HUES48 (cell line): ENCODE data around the gene TXNRD1.

Experiments used
- H3K27ac ChIP-seq: one replicate; pipeline ENCODE4 v1.7.0; 2013; ENCODE audit warnings: low read depth, low read length, inconsistent platforms
- H3K27me3 ChIP-seq: 2 replicates; pipeline ENCODE4 v1.6.1; 2013; ENCODE audit warnings: mild to moderate bottlenecking, low read length; ENCODE audit not compliant: control insufficient read depth, insufficient read depth
- H3K36me3 ChIP-seq: 2 replicates; pipeline ENCODE4 v1.6.1; 2013; ENCODE audit warnings: low read length; ENCODE audit not compliant: control insufficient read depth, insufficient read depth
- H3K4me1 ChIP-seq: 2 replicates; pipeline ENCODE4 v1.6.1; 2013; ENCODE audit warnings: mild to moderate bottlenecking, low read length; ENCODE audit not compliant: control insufficient read depth, insufficient read depth
- H3K4me3 ChIP-seq: 2 replicates; pipeline ENCODE4 v1.5.1; 2013; ENCODE audit warnings: mild to moderate bottlenecking, low read depth, low read length
- H3K9ac ChIP-seq: 2 replicates; pipeline ENCODE4 v1.6.1; 2013; ENCODE audit warnings: mild to moderate bottlenecking, low read depth, low read length, moderate library complexity
- H3K9me3 ChIP-seq: 2 replicates; pipeline ENCODE4 v1.6.1; 2013; ENCODE audit warnings: low read length; ENCODE audit not compliant: control insufficient read depth, insufficient read depth

The TXNRD1 gene

DNA sequence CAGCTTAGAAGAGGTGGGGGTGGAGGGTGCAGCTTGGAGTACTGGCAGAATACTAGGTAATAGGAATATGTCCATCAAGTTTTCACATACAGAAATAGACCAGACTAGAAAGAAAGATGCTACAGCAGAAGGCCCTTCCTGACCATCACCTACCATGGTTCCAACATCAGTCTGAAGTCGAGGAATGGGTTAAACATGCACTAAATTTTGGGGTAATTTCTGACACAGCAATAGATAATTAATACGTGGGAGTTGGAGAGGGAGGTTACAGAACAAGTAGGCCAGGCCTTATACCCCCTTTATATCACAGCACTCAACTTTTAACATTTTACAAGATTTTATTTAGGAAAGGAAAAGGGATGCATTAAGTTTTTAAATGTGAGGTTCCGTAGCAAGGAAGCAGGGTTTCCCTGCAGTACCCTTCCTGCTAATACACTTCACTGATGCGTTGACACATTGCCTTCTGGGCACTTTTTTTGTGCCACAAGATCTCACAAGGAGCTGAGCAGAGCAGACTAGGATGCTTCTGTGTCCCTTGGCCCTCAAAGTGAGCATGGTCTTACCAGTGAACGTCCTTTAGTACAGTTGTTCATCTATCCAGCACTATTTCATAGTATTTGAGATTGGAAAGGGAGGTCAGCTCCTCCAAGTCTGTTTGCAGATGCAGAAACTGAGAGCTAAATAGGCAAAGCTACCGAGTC lies 138.7 kb downstream of the TXNRD1 start:
- Histone ChIP-seq H3K9ac (no peak overlapping the region), H3K36me3 (peaks cover 27% of the 10 kb centered on the region), H3K27me3 (no peaks in the 10 kb centered on the region), H3K27ac (no peak overlapping the region), H3K9me3 (no peaks in the 10 kb centered on the region), H3K4me3 (no peak overlapping the region), H3K4me1 (peaks cover 23% of the 10 kb centered on the region)

DNA sequence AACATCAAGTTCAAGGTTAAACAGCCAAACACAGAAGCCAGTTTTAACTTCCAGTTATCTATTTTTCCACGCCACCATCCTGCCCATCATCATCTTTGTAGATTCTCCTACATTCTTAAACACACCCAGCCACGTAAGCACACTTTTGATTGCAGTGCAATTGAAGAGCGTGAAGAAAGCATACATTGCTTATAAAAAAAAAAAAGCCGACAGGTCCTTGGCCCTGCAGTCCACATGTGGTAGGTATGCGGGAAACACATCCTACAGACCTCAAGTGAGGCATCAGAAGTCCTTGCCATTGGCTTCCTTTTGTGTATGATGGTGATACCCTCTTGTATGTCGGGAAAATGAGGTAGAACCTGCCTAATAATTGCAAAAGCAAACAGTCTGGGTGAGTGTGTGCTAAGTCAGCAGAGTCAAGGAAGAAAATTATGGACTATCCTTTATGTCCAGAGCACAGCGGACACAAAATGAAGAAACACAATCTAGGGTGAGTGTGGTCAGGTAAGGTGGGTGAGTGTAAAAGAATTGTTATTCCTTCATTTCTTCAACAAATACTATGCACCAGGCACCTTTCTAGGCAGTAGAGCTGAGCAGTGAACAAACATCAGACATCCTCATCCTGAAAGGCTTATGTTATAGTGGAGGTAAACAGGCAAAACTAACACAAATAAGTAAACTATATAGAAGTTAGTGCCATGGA lies 139.4 kb downstream of the TXNRD1 start:
- Histone ChIP-seq H3K27ac (no peak overlapping the region), H3K4me3 (no peak overlapping the region), H3K4me1 (peaks cover 23% of the 10 kb centered on the region), H3K36me3 (peaks cover 20% of the 10 kb centered on the region), H3K27me3 (no peaks in the 10 kb centered on the region), H3K9me3 (no peaks in the 10 kb centered on the region), H3K9ac (no peak overlapping the region)

DNA sequence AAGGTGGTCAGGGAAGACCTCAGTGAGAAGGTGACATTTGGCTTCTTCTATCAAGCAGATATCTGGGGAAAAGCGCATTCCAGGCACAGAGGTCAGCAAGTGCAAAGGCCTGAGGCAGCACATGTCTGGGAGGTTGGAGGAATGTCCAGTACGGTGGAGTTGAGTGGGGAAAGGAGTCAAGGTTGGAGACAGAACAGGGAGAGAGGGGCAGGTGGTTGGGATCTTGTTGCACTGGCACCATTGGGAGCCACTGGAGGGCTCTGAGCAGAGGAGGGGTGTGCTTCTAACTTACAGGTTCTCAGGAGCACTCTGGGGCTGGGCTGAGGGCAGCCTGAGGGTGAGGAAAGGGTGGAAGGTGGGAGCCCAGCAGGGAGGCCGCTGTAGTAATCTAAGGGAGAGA lies 140.1 kb downstream of the TXNRD1 start:
- Histone ChIP-seq H3K9ac (no peak overlapping the region), H3K36me3 (peaks cover 14% of the 10 kb centered on the region; the same call in 1 of the 2 replicates), H3K9me3 (0 out of 2 replicates have a peak, but pooled peaks cover 4% of the 10 kb centered on the region), H3K4me1 (peaks cover 17% of the 10 kb centered on the region), H3K4me3 (no peak overlapping the region), H3K27ac (no peak overlapping the region), H3K27me3 (no peaks in the 10 kb centered on the region)

DNA sequence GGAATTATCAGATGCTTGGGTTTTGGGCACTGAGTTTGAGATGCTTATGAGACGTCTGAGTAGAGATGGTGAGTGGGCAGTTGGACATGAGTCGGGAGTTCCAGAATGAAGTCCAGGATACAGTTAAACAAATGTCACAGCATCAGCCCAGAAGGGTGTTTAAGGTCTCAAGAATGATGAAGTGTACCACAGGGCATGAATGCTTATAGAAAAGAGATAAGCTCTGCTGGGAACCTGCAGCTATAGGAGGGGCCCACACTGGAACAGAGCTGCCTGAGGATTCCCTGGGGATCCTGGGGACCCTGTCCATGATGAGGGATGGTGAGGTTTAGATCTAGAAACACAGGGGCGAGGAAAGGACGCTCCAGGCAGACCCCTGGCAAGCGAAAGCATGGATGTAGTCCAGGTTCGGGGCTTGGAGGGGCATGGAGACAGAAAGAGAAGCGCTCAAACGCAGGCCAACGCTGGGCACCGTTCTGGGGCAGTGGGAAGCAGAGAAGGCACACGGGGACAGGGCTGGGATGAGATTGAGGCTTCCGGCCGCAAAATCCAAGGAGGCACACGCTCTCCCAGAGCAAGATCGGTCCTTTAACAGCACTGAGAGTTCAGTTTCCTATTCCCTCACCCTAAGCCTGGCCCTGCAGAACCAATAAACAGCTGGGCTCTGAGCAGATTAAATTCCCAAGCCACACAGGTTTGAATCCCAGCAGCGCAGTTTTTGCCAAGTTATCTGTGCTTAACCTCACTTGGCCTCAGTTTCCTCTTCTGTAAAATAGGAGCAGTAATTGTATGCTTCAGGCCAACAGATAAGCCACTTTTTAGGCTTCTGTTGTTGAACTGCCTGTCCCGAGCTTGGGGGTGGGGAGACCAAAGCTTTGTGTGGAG lies 140.9 kb downstream of the TXNRD1 start:
- Histone ChIP-seq H3K36me3 (peaks cover 13% of the 10 kb centered on the region; the same call in 1 of the 2 replicates), H3K9ac (no peak overlapping the region), H3K4me3 (no peak overlapping the region), H3K27ac (no peak overlapping the region), H3K4me1 (peaks cover 8% of the 10 kb centered on the region), H3K27me3 (no peaks in the 10 kb centered on the region), H3K9me3 (0 out of 2 replicates have a peak, but pooled peaks cover 4% of the 10 kb centered on the region)

DNA sequence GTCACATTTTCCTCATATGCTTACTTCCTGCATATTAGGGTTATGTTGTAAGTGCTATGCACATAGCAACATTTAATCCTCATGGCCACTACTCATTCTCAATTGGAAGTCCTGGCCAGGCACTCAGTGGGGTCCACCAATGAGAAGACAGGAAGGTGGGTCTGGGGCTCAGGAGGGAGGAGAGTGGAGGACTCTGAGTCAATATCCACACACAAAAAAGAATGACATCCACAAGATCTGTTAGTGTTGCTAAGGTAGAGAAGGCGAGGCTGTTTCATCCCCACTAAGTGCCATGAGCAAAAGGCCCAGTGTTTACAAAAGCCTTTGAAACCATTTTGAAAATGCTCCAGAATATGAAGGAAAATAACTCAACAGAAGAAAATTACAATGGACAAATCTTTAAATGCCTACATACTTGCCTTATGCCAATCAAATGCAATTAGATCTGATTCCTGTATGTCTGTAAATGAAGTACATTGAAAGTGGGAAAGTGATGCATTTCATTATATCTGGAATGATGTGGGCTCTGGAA lies 141.9 kb downstream of the TXNRD1 start:
- no peaks in the 10 kb centered on the region for H3K4me1 ChIP-seq
- H3K9ac ChIP-seq = no peak overlapping the region
- H3K4me3 ChIP-seq = no peak overlapping the region
- no peak overlapping the region for H3K27ac ChIP-seq
- no peaks in the 10 kb centered on the region for H3K27me3 ChIP-seq
- H3K36me3 ChIP-seq = peaks cover 7% of the 10 kb centered on the region; the same call in 1 of the 2 replicates
- 0 out of 2 replicates have a peak, but pooled peaks cover 4% of the 10 kb centered on the region for H3K9me3 ChIP-seq

DNA sequence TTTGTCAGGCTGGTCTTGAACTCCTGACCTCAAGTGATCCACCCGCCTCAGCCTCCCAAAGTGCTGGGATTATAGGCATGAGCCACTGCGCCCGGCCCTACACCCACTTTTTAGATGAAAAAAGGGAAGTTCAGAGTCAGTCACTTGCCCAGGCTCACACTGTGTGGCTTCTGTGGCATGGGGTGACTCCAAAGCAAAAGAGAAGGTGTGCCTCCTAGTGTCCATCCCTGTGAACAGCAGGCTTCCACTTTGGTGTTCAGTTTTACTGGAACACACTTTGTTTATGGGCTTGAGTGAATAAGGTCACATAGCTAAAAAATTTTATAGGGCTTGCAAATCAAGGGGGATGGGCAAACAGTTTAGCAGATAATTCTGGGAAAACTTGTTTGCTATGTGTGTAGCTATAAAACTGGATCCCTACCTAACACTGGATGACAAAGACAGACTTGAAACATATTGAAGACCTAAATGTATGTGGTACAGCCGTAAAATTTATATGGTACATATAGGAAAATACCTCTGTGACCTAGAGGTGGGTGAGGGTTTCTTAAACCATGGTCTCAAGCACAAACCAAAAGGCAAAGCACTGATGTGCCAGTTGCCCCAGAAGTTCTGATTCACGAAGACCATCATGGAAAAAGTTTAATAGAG lies 142.9 kb downstream of the TXNRD1 start:
- H3K9ac ChIP-seq = no peak overlapping the region

DNA sequence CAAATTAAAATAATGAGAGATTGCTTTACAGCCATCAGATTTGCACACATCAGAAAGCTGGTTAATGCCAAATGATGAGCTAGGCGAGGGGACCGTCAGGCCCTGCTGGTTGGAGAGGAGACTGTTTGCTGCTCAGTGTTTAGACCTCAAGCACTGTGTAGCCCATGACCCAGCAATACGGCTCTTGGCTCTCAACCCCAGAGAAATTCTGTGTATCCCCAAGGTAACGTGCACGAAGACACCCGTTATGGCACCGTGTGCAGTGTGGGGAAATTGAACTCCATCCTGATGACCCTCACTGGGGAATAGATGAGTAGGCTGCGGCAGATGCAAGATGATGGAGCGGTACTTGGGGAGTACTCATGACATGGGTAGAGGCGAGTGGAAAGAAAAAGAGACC lies 143.6 kb downstream of the TXNRD1 start:
- Histone ChIP-seq H3K9ac (no peak overlapping the region), H3K4me1 (no peaks in the 10 kb centered on the region), H3K27ac (no peak overlapping the region), H3K36me3 (peaks cover 3% of the 10 kb centered on the region; the same call in 1 of the 2 replicates), H3K27me3 (no peaks in the 10 kb centered on the region), H3K4me3 (no peak overlapping the region), H3K9me3 (0 out of 2 replicates have a peak, but pooled peaks cover 4% of the 10 kb centered on the region)

More for the DNA sequence above, 142.9 kb downstream of the TXNRD1 start:
- no peak overlapping the region for H3K27ac ChIP-seq
- H3K4me1 ChIP-seq = no peaks in the 10 kb centered on the region
- 0 out of 2 replicates have a peak, but pooled peaks cover 4% of the 10 kb centered on the region for H3K9me3 ChIP-seq
- no peak overlapping the region for H3K4me3 ChIP-seq
- H3K27me3 ChIP-seq = no peaks in the 10 kb centered on the region
- H3K36me3 ChIP-seq = peaks cover 3% of the 10 kb centered on the region; the same call in 1 of the 2 replicates

DNA sequence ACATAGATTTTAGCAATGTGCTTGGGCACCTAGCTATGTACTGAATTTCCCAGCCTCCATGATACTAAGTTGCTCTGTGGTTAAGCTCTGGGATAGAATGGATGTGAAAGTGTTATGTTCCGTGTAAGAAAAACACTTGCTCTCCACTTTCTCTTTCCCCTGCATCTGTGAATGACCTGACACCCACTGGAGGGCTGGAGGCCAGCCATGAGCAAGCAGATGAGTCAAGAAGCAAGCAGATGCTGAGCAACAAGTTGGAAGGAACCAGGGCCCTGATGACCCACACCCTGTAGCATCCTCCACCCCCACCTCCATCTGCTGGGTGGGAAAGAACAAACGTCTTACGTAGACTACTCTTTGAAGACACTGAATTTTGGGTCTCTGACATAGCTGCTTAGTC lies 144.6 kb downstream of the TXNRD1 start:
- no peaks in the 10 kb centered on the region for H3K27me3 ChIP-seq
- H3K36me3 ChIP-seq = peaks cover under 1% of the 10 kb centered on the region; the same call in 1 of the 2 replicates
- no peak overlapping the region for H3K27ac ChIP-seq
- H3K9me3 ChIP-seq = 0 out of 2 replicates have a peak, but pooled peaks cover 4% of the 10 kb centered on the region
- no peak overlapping the region for H3K9ac ChIP-seq
- H3K4me3 ChIP-seq = no peak overlapping the region
- H3K4me1 ChIP-seq = no peaks in the 10 kb centered on the region

DNA sequence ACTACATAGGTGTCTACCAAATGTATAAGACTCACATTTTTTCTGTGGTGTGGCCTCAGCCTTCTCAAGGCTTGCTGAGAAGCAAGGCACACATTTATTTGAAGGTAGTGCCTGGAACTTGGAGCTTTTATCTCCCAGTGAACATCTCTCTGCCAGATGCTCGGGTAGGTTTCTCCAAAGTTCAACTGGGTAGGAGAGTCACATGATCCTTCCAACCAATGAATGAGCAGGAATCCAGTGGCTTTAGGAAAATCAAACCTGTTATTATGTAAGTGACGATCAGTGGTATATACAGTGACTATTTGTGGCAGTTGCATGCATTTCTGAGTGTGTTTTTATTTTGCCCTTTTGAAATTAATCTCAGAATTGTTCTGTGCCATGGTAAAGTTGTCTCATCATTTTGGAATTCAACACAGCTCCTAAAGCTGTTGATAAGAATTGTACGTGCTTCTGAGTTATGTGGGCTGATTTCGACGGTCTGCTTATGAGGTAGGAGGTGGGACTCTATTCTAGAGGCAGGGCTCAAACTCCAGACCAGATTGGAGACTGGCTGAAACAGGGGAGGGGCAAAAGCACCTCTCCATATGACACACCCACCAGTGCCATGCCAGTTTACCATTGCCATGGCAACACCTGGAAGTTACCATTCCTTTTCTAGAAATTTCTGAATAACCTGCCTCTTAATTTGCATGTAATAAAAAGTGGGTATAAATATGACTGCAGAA lies 145.6 kb downstream of the TXNRD1 start:
- Histone ChIP-seq H3K9ac (no peak overlapping the region), H3K9me3 (0 out of 2 replicates have a peak, but pooled peaks cover 4% of the 10 kb centered on the region), H3K36me3 (no peaks in the 10 kb centered on the region), H3K27me3 (no peaks in the 10 kb centered on the region), H3K27ac (no peak overlapping the region), H3K4me1 (no peaks in the 10 kb centered on the region), H3K4me3 (no peak overlapping the region)
